Bronchial epithelial cell (primary cell): ENCODE results near the gene TMEM183A. TPM values are rescaled to one million over a fixed set of nuclear protein-coding genes. Genes with fewer than 3 reads are reported as not detected.

Experiments used
- DNase-seq: peaks from one replicate; pipeline ENCODE4 v3.0.0-alpha.2; 2010; ENCODE audit warnings: low read depth
- FAIRE-seq: peaks from 2 replicates; lab custom pipeline; 2011; peaks lifted over from hg19 to GRCh38; lab: Jason Lieb, UNC
- H3K27me3 ChIP-seq: 2 replicates; pipeline ENCODE4 v1.5.1; 2011; ENCODE audit warnings: low read length; ENCODE audit not compliant: control insufficient read depth, insufficient read depth
- H3K36me3 ChIP-seq: 2 replicates; pipeline ENCODE4 v1.5.1; 2011; ENCODE audit warnings: low read length; ENCODE audit not compliant: control insufficient read depth, insufficient read depth
- H3K4me3 ChIP-seq: 2 replicates; pipeline ENCODE4 v1.5.1; 2011; ENCODE audit warnings: mild to moderate bottlenecking, low read depth, low read length, control low read depth
- total RNA-seq: library from RNA; depleted of rRNA; stranded (reverse); fragments of >200 nt; gene quantifications from 2 replicates; pipeline ENCODE4 v1.2.1, GENCODE V29; 2014
- TF ChIP-seq, protein P1 (sequence below): IDR thresholded peaks from 2 replicates; pipeline ENCODE4 v1.5.1; 2011; ENCODE audit warnings: mild to moderate bottlenecking, moderate library complexity, low read length, control low read depth, inconsistent platforms; ENCODE audit not compliant: insufficient read depth, severe bottlenecking

The TMEM183A gene
- total RNA-seq, 1 donor from 2014 or later, result 126 TPM

DNA sequence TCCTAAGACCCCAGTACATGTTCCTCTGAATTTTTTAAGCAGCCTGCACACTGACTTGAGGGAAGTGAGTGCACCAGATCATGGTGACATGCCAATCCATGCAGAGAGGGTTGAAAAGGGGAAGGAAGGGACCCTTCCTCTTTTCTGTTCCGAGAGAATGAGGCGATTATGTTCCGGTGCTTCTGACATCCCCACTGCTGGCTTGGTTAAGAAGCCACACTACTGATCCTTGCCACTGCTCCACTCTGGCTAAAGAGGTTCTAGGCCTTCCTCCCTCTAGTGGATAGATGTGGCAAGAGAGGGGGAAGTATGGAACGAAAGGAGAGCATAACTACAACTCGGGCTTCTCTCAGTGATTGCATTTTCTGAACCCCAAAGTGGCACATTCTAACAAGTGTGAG is 38.3 kb upstream of the TMEM183A start:
- peak; percentile 65 for DNase-seq
- TF ChIP-seq, protein P1, sequence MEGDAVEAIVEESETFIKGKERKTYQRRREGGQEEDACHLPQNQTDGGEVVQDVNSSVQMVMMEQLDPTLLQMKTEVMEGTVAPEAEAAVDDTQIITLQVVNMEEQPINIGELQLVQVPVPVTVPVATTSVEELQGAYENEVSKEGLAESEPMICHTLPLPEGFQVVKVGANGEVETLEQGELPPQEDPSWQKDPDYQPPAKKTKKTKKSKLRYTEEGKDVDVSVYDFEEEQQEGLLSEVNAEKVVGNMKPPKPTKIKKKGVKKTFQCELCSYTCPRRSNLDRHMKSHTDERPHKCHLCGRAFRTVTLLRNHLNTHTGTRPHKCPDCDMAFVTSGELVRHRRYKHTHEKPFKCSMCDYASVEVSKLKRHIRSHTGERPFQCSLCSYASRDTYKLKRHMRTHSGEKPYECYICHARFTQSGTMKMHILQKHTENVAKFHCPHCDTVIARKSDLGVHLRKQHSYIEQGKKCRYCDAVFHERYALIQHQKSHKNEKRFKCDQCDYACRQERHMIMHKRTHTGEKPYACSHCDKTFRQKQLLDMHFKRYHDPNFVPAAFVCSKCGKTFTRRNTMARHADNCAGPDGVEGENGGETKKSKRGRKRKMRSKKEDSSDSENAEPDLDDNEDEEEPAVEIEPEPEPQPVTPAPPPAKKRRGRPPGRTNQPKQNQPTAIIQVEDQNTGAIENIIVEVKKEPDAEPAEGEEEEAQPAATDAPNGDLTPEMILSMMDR, result peak; percentile 79
- FAIRE-seq, result no peak
- H3K4me3 ChIP-seq, result no peak overlapping the region
- no peaks in the 10 kb centered on the region for H3K27me3 ChIP-seq
- peaks cover 6% of the 10 kb centered on the region for H3K36me3 ChIP-seq

DNA sequence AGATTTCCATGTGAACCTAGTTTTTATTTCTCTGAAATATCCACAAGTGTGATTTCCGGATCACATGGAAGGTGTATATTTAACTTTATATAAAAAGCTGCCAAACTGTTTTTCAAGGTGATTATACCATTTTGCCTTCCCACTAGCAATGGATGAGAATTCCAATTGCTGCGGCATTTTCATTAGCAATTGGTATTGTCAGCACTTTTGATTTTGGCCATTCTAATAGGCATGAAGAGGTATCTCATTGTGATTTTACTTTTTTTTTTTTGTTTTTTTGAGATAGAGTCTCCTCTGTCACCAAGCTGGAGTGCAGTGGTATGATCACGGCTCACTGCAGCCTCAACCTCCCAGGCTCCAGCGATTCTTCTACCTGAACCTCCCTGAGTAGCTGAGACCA is 35.1 kb upstream of the TMEM183A start:
- DNase-seq (no peak), FAIRE-seq (no peak)
- Histone ChIP-seq H3K36me3 (no peaks in the 10 kb centered on the region), H3K4me3 (no peak overlapping the region), H3K27me3 (no peaks in the 10 kb centered on the region)
- TF ChIP-seq, protein P1, result no peak

DNA sequence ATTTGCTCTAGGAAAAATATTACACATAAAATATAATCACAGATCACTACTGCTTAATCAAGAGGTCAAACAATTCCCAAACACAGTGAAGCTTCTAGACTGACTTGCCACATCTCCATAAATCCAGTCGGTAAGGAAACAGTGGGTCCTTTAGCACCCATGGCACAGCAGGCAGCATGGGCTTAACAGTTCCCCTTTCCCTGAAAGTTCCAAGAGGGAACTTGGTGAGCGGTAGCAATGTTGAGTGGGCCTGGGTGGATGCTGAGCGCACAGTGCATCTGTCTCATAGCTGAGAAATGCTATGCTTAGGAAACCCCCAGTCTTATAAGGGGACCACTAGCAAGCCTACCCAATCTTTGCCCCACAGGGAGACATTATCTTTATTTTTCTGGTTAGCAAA is 32.3 kb upstream of the TMEM183A start:
- no peak for FAIRE-seq

GRCh38 chr1:202976633-202977032 is 30.5 kb upstream of the TMEM183A start:
- TF ChIP-seq, protein P1, result no peak
- FAIRE-seq, result no peak
- Histone ChIP-seq H3K4me3 (no peak overlapping the region), H3K36me3 (no peaks in the 10 kb centered on the region), H3K27me3 (no peaks in the 10 kb centered on the region)
- DNase-seq, result no peak

More for the DNA sequence above, 32.3 kb upstream of the TMEM183A start:
- Histone ChIP-seq H3K36me3 (no peaks in the 10 kb centered on the region), H3K27me3 (no peaks in the 10 kb centered on the region), H3K4me3 (no peak overlapping the region)
- DNase-seq, result no peak
- TF ChIP-seq, protein P1, result no peak

DNA sequence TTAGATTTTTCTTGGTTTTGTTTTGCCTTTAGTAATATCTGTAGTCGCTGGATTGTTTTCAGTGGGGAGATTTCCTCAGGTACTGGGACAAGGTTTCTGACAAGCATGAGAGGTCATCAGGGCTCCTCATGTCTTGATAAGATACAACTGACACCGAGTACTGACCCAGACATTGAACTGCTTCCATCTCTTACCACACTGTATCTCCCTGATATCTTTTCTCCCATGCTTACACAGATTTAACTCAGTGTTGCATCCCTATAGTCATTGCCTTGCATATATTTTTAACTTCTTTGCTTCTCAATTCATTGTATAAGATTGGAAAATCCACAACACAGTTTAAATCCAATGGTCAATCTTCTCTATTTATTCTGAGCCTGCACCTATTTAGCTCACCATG is 27.7 kb upstream of the TMEM183A start:
- DNase-seq, result no peak
- no peak for FAIRE-seq
- Histone ChIP-seq H3K27me3 (no peaks in the 10 kb centered on the region), H3K4me3 (no peak overlapping the region), H3K36me3 (no peaks in the 10 kb centered on the region)
- TF ChIP-seq, protein P1, result no peak

DNA sequence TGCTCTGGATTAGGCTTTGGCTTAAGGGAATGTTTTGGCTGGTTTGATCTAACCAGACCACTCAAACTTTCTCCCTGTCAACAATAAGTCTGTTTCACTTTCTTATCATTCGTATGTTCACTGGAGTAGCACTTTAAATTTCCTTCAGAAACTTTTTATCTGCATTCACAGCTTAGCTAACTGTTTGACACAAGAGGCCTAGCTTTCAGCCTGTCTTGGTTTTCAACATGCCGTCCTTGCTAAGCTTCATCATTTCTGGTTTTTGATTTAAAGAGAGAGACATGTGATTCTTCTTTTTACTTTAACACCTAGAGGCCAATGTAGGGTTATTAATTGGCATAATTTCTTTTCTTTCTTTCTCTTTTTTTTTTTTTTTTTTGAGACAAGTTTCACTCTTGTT is 25.2 kb upstream of the TMEM183A start:
- TF ChIP-seq, protein P1, result no peak
- DNase-seq (no peak), FAIRE-seq (no peak)
- Histone ChIP-seq H3K4me3 (no peak overlapping the region), H3K36me3 (no peaks in the 10 kb centered on the region), H3K27me3 (no peaks in the 10 kb centered on the region)
